NOMO-1 treated with dmso at 0.1 percent for 144 hours (cell line): ENCODE data around the gene ERICH6.

Experiments
- DNase-seq: peaks from one replicate; lab custom pipeline; 2025; ENCODE audit not compliant: unreplicated experiment; lab: John Stamatoyannopoulos, UW

Gene ERICH6

GRCh38 chr3:150613709-150614480 is 89.8 kb downstream of the ERICH6 start:
- no peak for DNase-seq

- DNase-seq = no peak
These were observed 90.7 kb downstream of the ERICH6 start for GRCh38 chr3:150613034-150613433.

GRCh38 chr3:150612494-150612893 is 91.2 kb downstream of the ERICH6 start:
- no peak for DNase-seq

GRCh38 chr3:150611666-150612065 is 92.1 kb downstream of the ERICH6 start:
- no peak for DNase-seq

GRCh38 chr3:150610785-150611184 is 92.9 kb downstream of the ERICH6 start:
- DNase-seq = no peak

GRCh38 chr3:150609988-150610387 is 93.7 kb downstream of the ERICH6 start:
- no peak for DNase-seq
